ENCODE data around the gene SRY.

Gene SRY

GRCh38 chrY:2787600-2787999, at the start of gene SRY:
TSS of gene SRY (minus strand) at chrY:2787682. CDS start at chrY:2787603, 79 bp downstream.
- no peak for DNase-seq

GRCh38 chrY:2837078-2837477, 49.6 kb upstream of the SRY start:
- no peak for DNase-seq

GRCh38 chrY:2835230-2835629, 47.7 kb upstream of the SRY start:
- DNase-seq, result no peak

GRCh38 chrY:2828497-2828896, 41.0 kb upstream of the SRY start:
- no peak for DNase-seq

- DNase-seq, result no peak
Observed at GRCh38 chrY:2824471-2824870, 37.0 kb upstream of the SRY start.

GRCh38 chrY:2817146-2817896, 29.8 kb upstream of the SRY start:
- peak; percentile 1 for DNase-seq

GRCh38 chrY:2800246-2800645, 12.8 kb upstream of the SRY start:
- no peak for DNase-seq

GRCh38 chrY:2797991-2798390, 10.5 kb upstream of the SRY start:
- no peak for DNase-seq

- no peak for DNase-seq
Observed at GRCh38 chrY:2796977-2797523, 9.6 kb upstream of the SRY start.

- no peak for DNase-seq
Observed at GRCh38 chrY:2789756-2790155, 2.3 kb upstream of the SRY start.

- no peak for DNase-seq
Observed at GRCh38 chrY:2786876-2787512, 488 bp downstream of the SRY start.
